Measurements from ENCODE around the gene CNN3. TPM values are rescaled to one million over a fixed set of nuclear protein-coding genes. Genes with fewer than 3 reads are reported as not detected.

The CNN3 gene
- total RNA-seq, 1 donor from 2014 or later: 215 TPM

DNA sequence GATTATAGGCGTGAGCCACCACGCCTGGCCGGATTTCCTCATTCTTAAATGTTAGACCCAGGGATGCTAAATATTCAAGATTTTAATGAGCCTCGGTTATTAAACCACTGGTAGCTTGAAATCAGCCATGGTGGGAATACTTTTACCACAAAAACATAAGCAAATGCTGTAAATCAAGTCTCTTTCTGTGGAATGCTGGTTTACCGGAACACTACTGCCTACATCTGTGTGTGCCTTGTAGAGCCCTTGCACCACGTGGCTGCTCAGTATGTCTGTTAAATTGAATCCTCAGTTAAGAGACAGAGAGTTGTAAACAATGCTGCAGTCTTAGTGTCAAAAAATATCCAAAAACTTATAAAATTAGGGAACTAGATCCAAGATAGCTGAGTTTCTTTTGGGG is 26.8 kb upstream of the CNN3 start:
- no peaks in the 10 kb centered on the region for H3K36me3 ChIP-seq
- H3K27me3 ChIP-seq: no peaks in the 10 kb centered on the region
- intact Hi-C loops (cut with DNase I): no loop called here
- TF ChIP-seq, protein P1, sequence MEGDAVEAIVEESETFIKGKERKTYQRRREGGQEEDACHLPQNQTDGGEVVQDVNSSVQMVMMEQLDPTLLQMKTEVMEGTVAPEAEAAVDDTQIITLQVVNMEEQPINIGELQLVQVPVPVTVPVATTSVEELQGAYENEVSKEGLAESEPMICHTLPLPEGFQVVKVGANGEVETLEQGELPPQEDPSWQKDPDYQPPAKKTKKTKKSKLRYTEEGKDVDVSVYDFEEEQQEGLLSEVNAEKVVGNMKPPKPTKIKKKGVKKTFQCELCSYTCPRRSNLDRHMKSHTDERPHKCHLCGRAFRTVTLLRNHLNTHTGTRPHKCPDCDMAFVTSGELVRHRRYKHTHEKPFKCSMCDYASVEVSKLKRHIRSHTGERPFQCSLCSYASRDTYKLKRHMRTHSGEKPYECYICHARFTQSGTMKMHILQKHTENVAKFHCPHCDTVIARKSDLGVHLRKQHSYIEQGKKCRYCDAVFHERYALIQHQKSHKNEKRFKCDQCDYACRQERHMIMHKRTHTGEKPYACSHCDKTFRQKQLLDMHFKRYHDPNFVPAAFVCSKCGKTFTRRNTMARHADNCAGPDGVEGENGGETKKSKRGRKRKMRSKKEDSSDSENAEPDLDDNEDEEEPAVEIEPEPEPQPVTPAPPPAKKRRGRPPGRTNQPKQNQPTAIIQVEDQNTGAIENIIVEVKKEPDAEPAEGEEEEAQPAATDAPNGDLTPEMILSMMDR (IDR thresholded peaks at IDR 0.05): no peak
- H3K27ac ChIP-seq: no peak overlapping the region
- no peak overlapping the region for H3K4me3 ChIP-seq
- ATAC-seq (no peak), DNase-seq (no peak)
- no peaks in the 10 kb centered on the region for H3K9me3 ChIP-seq
- H3K4me1 ChIP-seq: peaks cover 6% of the 10 kb centered on the region

DNA sequence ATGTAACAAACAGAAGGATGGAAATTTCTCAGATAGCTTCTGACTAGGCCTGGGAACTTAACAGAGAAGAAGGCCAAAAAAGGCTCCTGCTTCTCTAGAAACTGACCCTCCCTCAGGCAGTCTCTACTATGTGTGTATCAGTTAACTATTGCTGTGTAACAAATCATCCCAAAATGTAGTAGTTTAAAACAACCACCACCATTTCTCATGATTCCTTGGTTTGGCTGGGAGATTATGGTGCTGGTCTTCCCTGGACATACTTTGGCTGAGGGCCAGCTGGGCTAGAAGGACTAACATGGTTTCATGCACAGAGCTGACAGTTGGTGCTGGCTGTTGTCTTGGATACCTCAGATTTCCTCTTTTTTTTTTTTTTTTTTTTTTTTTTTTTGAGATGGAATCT is 26.2 kb upstream of the CNN3 start:
- TF ChIP-seq, protein P1 (IDR thresholded peaks at IDR 0.05): no peak
- Histone ChIP-seq H3K36me3 (no peaks in the 10 kb centered on the region), H3K27ac (no peak overlapping the region), H3K9me3 (no peaks in the 10 kb centered on the region), H3K4me3 (no peak overlapping the region), H3K4me1 (peaks cover 6% of the 10 kb centered on the region), H3K27me3 (no peaks in the 10 kb centered on the region)
- ATAC-seq (no peak), DNase-seq (no peak)
- intact Hi-C loops (cut with DNase I): no loop called here

DNA sequence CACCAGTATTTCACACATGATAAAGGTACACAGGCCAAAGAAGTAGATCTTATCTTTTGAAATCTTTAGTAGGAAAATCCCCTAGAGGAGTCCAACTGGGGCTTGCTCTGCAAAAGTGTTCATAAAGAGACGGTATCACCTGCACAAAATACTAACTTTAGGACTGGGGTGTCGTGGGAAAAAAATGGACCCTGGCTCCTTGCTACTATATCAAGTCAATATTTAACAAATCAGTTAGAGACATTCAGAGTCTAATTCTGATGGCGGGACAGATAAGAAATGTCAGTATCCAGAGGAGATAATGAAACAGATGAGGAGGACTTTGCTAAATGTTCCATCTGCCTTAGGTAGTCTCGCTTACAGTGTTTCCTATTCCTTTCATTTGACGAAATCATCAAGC is 25.6 kb upstream of the CNN3 start:
- Histone ChIP-seq H3K27me3 (no peaks in the 10 kb centered on the region), H3K36me3 (no peaks in the 10 kb centered on the region), H3K27ac (no peak overlapping the region), H3K4me3 (no peak overlapping the region), H3K9me3 (no peaks in the 10 kb centered on the region), H3K4me1 (peaks cover 6% of the 10 kb centered on the region)
- DNase-seq: no peak
- no peak for ATAC-seq
- TF ChIP-seq, protein P1 (IDR thresholded peaks at IDR 0.05): no peak
- intact Hi-C loops (cut with DNase I): no loop called here

DNA sequence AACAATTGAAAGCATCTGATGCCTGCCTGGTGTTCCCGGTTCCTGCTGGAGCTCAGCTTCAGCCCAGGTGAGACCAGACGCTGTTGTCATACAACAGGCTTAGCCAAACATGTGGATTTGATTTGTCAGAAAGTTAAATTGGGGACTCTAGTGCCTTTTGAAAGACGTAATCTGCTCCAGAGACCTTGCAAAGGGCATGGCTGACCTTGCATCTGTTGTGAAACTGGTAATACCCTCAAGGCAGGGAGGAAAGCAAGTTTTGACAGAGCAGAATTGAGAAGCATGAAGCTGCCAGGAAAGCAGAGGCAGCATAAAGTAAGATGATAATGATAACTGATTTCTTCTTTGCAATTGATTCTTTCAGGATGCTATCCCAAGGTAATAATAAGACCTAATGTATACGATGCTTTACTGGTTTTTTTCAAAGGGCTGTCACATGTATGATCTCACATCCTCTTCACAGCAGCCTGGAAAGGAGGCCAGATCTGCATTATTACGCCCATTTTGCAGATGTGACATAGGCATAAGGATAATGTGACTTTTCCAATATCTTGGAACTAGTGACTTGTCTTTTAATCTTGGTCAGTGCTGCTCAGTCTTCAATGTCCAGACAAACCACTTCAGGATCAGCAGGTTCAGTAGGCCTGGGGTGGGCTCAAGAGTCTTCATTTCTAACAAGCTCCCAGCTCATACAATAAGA is 24.7 kb upstream of the CNN3 start:
- no peaks in the 10 kb centered on the region for H3K27me3 ChIP-seq
- no peak overlapping the region for H3K27ac ChIP-seq
- H3K4me3 ChIP-seq: no peak overlapping the region
- TF ChIP-seq, protein P1 (IDR thresholded peaks at IDR 0.05): no peak
- intact Hi-C loops (cut with DNase I): no loop called here
- DNase-seq (no peak), ATAC-seq (no peak)
- H3K36me3 ChIP-seq: no peaks in the 10 kb centered on the region
- H3K9me3 ChIP-seq: no peaks in the 10 kb centered on the region
- peaks cover 6% of the 10 kb centered on the region for H3K4me1 ChIP-seq

DNA sequence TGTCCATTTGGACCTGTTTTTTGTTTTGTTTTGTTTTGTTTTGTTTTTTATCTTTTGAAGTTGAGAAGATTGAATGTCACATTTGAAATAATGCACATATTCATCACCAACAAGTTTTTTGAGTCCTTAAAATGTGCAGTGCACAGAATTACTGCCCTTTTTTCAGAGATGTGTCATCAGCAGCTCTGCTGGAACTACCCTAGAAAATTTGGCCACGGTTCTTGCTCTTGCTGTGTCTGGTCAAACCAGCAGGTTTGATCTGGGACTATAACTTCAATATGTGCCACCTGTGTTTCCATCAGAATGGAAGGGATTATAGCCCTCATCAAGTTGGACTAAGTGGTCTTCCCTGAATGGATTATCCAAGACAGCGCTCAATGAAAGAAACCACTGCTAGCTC is 24.1 kb upstream of the CNN3 start:
- Histone ChIP-seq H3K27ac (no peak overlapping the region), H3K36me3 (no peaks in the 10 kb centered on the region), H3K9me3 (no peaks in the 10 kb centered on the region), H3K4me1 (peaks cover 6% of the 10 kb centered on the region), H3K27me3 (no peaks in the 10 kb centered on the region), H3K4me3 (no peak overlapping the region)
- no peak for DNase-seq
- no peak for ATAC-seq
- intact Hi-C loops (cut with DNase I): no loop called here
- TF ChIP-seq, protein P1 (IDR thresholded peaks at IDR 0.05): no peak

Data from upper lobe of right lung (tissue), 1 donor.